IMR-90 (cell line): ENCODE data around the gene UBA7. TPM values are rescaled to one million over a fixed set of nuclear protein-coding genes. Genes with fewer than 3 reads are reported as not detected.
"Not testable (repeated sequence)": the region's sequence is repeated elsewhere in the genome, so short reads cannot be mapped to it uniquely, and the experiment has no call there.

Experiments
- ATAC-seq: fragments of 200-7000 bp; cut with Tn5 transposase; 2 replicates; pipeline ENCODE4 v1.9.1; 2020; ENCODE audit warnings: low read depth, mild to moderate bottlenecking, moderate library complexity
- BruUV-seq: library from RNA; stranded (reverse); fragments of 400-500 nt; replicated peaks from 2 replicates; lab custom pipeline; 2021; lab: Mats Ljungman, UMichigan
- CTCF ChIA-PET: fragments of 300-600 bp; formaldehyde crosslinking; extraction: SDS; loops from one replicate; lab custom pipeline; 2021; ENCODE audit warnings: antibody characterized with exemption; lab: Yijun Ruan, JAX
- POLR2A ChIA-PET: fragments of 300-600 bp; sonication (Branson Sonifier 250); formaldehyde crosslinking; loops from one replicate; lab custom pipeline; 2022; ENCODE audit warnings: antibody characterized with exemption; ENCODE audit not compliant: unreplicated experiment; lab: Charles Lee
- DNase-seq: peaks from one replicate; pipeline ENCODE4 v3.0.0; 2013
- H2AFZ ChIP-seq: replicated peaks from 2 replicates; pipeline ENCODE3; 2013; ENCODE audit warnings: low read length, mild to moderate bottlenecking; ENCODE audit not compliant: poor library complexity
- H2AK5ac ChIP-seq: 2 replicates; pipeline ENCODE4 v1.6.1; 2013; ENCODE audit warnings: low read depth, low read length, inconsistent platforms
- H2AK9ac ChIP-seq: replicated peaks from 2 replicates; pipeline ENCODE3; 2013; ENCODE audit warnings: mild to moderate bottlenecking, low read depth, low read length, moderate library complexity; ENCODE audit not compliant: poor library complexity
- H2BK120ac ChIP-seq: 2 replicates; pipeline ENCODE4 v1.6.1; 2013; ENCODE audit warnings: low read depth, low read length, inconsistent platforms
- H2BK15ac ChIP-seq: 3 replicates; pipeline ENCODE4 v1.6.1; 2013; ENCODE audit warnings: low read depth, low read length, inconsistent platforms
- H2BK20ac ChIP-seq: 2 replicates; pipeline ENCODE4 v1.6.1; 2013; ENCODE audit warnings: low read depth, mild to moderate bottlenecking, inconsistent platforms, low read length, moderate library complexity
- H2BK5ac ChIP-seq: 2 replicates; pipeline ENCODE4 v1.6.1; 2013; ENCODE audit warnings: mild to moderate bottlenecking, low read depth, low read length, inconsistent platforms; ENCODE audit not compliant: poor library complexity, severe bottlenecking
- H3K14ac ChIP-seq: replicated peaks from 2 replicates; pipeline ENCODE4 v1.6.1; 2013; ENCODE audit warnings: low read depth, low read length, inconsistent platforms
- H3K18ac ChIP-seq: 2 replicates; pipeline ENCODE4 v1.6.1; 2013; ENCODE audit warnings: low read depth, low read length, control low read depth
- H3K23ac ChIP-seq: 2 replicates; pipeline ENCODE4 v1.6.1; 2013; ENCODE audit warnings: low read depth, low read length, inconsistent platforms
- H3K27ac ChIP-seq: 2 replicates; pipeline ENCODE4 v1.5.1; 2013; ENCODE audit warnings: mild to moderate bottlenecking, control low read depth, low read length; ENCODE audit not compliant: insufficient read depth
- H3K27me3 ChIP-seq: 2 replicates; pipeline ENCODE4 v1.6.1; 2013; ENCODE audit warnings: low read length; ENCODE audit not compliant: control insufficient read depth, insufficient read depth
- H3K36me3 ChIP-seq: 2 replicates; pipeline ENCODE4 v1.6.1; 2013; ENCODE audit warnings: low read length, mixed read lengths; ENCODE audit not compliant: control insufficient read depth, insufficient read depth
- H3K4ac ChIP-seq: 2 replicates; pipeline ENCODE4 v1.6.1; 2013; ENCODE audit warnings: low read depth, low read length, inconsistent platforms
- H3K4me1 ChIP-seq: 2 replicates; pipeline ENCODE4 v1.6.1; 2013; ENCODE audit warnings: low read length, mixed read lengths; ENCODE audit not compliant: control insufficient read depth, insufficient read depth
- H3K4me2 ChIP-seq: 2 replicates; pipeline ENCODE4 v1.6.1; 2013; ENCODE audit warnings: low read depth, mild to moderate bottlenecking, control low read depth, low read length, moderate library complexity
- H3K4me3 ChIP-seq: 2 replicates; pipeline ENCODE4 v1.5.1; 2013; ENCODE audit warnings: low read depth, mild to moderate bottlenecking, control low read depth, low read length, moderate library complexity; ENCODE audit not compliant: insufficient read depth
- H3K56ac ChIP-seq: 2 replicates; pipeline ENCODE4 v1.6.1; 2013; ENCODE audit warnings: low read length, inconsistent platforms; ENCODE audit not compliant: insufficient read depth; ENCODE audit errors: extremely low read depth
- H3K79me1 ChIP-seq, 2 experiments: 2 replicates each; pipeline ENCODE4 v1.6.1; 2013; ENCODE audit warnings: low read length in 2 of 2, inconsistent platforms in 1 of 2, low read depth in 1 of 2
- H3K9ac ChIP-seq: 2 replicates; pipeline ENCODE4 v1.6.1; 2013; ENCODE audit warnings: low read depth, low read length, control low read depth
- H3K9me1 ChIP-seq: 2 replicates; pipeline ENCODE4 v1.6.1; 2013; ENCODE audit warnings: low read length, inconsistent platforms; ENCODE audit not compliant: insufficient read depth
- H3K9me3 ChIP-seq: 2 replicates; pipeline ENCODE4 v1.6.1; 2013; ENCODE audit warnings: low read length; ENCODE audit not compliant: control insufficient read depth, insufficient read depth
- H4K20me1 ChIP-seq: 2 replicates; pipeline ENCODE4 v1.6.1; 2013; ENCODE audit warnings: low read length, inconsistent platforms; ENCODE audit not compliant: insufficient read depth
- H4K5ac ChIP-seq: 2 replicates; pipeline ENCODE4 v1.6.1; 2013; ENCODE audit warnings: mild to moderate bottlenecking, low read depth, low read length, control low read depth
- H4K8ac ChIP-seq, 2 experiments: 2 replicates each; pipeline ENCODE4 v1.6.1; 2013; ENCODE audit warnings: low read depth in 2 of 2, low read length in 2 of 2, control low read depth in 1 of 2, inconsistent platforms in 1 of 2
- H4K91ac ChIP-seq: 2 replicates; pipeline ENCODE4 v1.6.1; 2013; ENCODE audit warnings: low read depth, low read length, inconsistent platforms; ENCODE audit not compliant: insufficient read depth
- WGBS, 2 experiments: methylation state at CpG; one replicate each; pipeline versions ENCODE4 v1.1.5 to v1.1.7; 2013; ENCODE audit warnings: missing lambda C conversion rate in 2 of 2; ENCODE audit not compliant: insufficient read length in 1 of 2; ENCODE audit errors: extremely low coverage in 2 of 2; 5-methylcytosine and 5-hydroxymethylcytosine counted together
- dilution Hi-C: fragments of 300-500 bp; cut with HindIII; formaldehyde crosslinking; loops from one replicate; pipeline ENCODE4 v1.14.3; 2018; ENCODE audit warnings: low sequenced_read_pairs; ENCODE audit not compliant: unreplicated experiment
- in situ Hi-C: fragments of 300-500 bp; cut with MboI; formaldehyde crosslinking; loops from 3 replicates; pipeline ENCODE4 v1.14.3; 2019; ENCODE audit warnings: low sequenced_read_pairs, inconsistent platforms, mixed read lengths
- intact Hi-C: fragments of 100-400 bp; cut with micrococcal nuclease; formaldehyde crosslinking; loops from 2 replicates; pipeline ENCODE4 v1.10.0; 2022
- polyA plus RNA-seq, 3 experiments: library from polyadenylated mRNA; depleted of rRNA; stranded (reverse); fragments of >200 nt; gene quantifications; 2 replicates each; pipeline ENCODE4 v1.2.3, GENCODE V29; 2012; ENCODE audit warnings: low replicate concordance in 1 of 3
- total RNA-seq: library from RNA; depleted of rRNA; stranded (reverse); fragments of >200 nt; gene quantifications from 2 replicates; pipeline ENCODE4 v1.2.3, GENCODE V29; 2012

Gene UBA7
- total and polyA plus RNA-seq, 2 of the 4 experiments (the other 2 are of a cell fraction): 18.6 to 57.8 TPM

- peaks cover 22 to 68% of the 10 kb centered on the region in 2 experiments for H3K79me1 ChIP-seq
- in situ Hi-C loops, H4K5ac ChIP-seq, dilution Hi-C loops, POLR2A ChIA-PET, H3K27me3 ChIP-seq, BruUV-seq, H3K27ac ChIP-seq, H2BK20ac ChIP-seq, H2BK15ac ChIP-seq, H4K91ac ChIP-seq, DNase-seq, H3K4me1 ChIP-seq, H2AK9ac ChIP-seq, H3K14ac ChIP-seq, H3K4me3 ChIP-seq, H3K18ac ChIP-seq, H2BK5ac ChIP-seq, H3K36me3 ChIP-seq, H2AK5ac ChIP-seq, H4K8ac ChIP-seq, H3K4ac ChIP-seq, ATAC-seq, H2BK120ac ChIP-seq, H3K23ac ChIP-seq, H3K9ac ChIP-seq, intact Hi-C loops, H3K9me3 ChIP-seq, CTCF ChIA-PET, H2AFZ ChIP-seq, H3K56ac ChIP-seq, H3K4me2 ChIP-seq: not testable (repeated sequence)
- WGBS, 2 experiments: 80% methylated on average over 1 of the region's 8 CpGs; no CpG with 5 or more reads in 1 of the 2 experiments
- H4K20me1 ChIP-seq: peaks cover 64% of the 10 kb centered on the region
- H3K9me1 ChIP-seq: peaks cover 11% of the 10 kb centered on the region; the same call in 1 of the 2 replicates
Measured at GRCh38 chr3:49776101-49776500, 37.7 kb downstream of the UBA7 start.
